HG03095 (cell line): ENCODE results near the gene PEX14.

ENCODE experiments used
- ATAC-seq: cut with Tn5 transposase; IDR thresholded peaks from one replicate; pipeline ENCODE4 v1.9.1; 2021; ENCODE audit warnings: moderate library complexity; ENCODE audit not compliant: unreplicated experiment

Gene PEX14

DNA sequence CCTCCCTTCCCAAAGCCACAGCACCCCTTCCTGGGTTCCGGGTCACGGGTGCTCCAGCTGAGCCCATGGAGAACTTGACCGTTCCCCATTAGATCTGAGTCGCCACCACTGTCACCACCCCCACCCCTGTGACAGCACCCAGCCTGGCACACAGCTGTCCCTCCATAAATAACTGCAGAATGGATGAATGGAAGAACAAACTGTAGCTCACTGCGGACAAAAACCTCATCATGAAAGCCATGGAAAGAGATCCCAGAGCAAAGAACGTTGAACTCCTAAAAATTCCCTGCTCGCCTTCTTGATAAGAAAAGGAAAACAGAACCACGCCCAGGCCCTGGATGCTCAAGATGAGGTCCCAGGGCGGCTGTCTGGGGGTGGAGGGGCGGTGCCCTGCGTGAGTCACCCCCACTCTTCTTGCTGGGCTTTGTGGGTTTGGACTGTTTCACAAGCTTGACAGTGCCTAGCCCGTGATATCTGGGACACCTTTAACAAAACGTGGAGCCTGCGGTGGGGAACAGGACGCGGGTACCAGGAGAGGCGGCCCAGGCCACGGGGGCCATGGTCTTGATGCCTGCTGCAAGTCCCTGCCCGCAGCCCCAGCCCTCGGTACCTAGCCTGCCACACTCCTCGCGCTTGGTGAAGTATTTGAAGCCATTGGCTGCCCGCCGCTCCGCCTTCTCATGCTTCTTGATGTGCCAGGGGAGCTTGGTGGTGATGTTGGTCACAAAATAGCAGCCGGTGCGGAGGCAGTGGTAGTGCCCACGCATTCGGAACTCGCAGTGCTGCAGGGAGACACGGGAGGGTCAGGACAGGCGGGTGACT is 169.8 kb downstream of the PEX14 start:
- ATAC-seq = no peak

DNA sequence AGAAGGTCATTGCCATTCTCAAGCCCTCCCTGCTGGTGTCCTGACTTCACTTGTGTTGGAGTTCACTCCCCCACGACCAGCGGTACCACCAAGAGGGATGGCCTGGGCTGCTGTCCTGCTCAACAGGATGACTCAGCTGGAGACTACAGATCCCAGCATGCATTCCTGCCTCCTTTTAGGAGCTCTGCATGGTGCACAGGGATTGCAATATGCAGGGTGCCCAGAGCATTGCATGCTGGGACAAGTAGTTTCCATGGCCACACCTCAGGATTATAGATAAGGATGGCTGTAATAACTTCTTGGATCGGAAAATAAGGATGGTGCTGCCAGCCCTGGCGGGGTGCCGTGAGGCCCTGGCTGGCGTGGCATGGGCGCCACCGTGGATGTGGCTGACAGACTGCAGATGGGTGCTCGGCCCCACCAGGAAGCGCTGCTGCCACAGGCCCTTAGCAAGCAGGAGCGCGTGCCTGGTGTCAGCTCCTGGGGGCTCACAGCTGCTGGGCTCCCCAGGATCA is 171.7 kb downstream of the PEX14 start:
- no peak for ATAC-seq

DNA sequence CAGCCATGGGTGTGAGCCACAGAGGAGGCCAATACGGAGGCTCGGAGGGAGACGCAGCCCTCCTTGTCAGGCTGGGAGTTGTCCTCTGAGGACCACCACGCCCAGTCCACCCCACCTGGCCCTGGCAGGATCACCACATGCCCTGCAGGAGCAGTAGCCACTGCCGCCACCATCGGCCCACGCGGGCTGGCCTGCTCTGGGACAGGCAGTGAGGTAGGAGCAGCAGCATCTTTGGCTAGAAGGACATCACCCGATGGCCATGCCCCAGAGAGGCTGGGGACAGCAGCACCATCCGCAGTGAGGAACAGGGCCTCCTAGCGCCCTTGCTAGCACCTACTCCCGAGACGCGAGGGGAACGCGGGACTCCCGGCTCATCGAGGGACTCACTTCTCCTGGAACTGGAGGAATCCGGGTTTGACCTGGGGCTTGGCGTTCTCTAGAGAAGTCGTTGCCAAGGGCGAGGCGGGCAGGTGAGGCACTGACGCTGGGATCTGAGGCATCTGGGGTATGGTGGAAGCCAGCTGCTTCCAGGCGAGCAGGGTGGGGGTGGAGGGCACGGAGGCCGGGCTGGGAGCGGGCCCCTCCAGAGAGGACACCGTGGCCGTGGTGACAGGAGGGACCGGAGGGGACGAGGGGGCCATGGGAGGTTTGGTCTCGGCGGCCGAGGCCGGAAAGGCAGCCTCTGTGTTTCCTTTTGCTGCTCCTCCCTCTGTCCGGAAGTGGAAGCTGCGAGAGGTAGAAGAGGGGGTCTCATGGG is 172.8 kb downstream of the PEX14 start:
- ATAC-seq = no peak

DNA sequence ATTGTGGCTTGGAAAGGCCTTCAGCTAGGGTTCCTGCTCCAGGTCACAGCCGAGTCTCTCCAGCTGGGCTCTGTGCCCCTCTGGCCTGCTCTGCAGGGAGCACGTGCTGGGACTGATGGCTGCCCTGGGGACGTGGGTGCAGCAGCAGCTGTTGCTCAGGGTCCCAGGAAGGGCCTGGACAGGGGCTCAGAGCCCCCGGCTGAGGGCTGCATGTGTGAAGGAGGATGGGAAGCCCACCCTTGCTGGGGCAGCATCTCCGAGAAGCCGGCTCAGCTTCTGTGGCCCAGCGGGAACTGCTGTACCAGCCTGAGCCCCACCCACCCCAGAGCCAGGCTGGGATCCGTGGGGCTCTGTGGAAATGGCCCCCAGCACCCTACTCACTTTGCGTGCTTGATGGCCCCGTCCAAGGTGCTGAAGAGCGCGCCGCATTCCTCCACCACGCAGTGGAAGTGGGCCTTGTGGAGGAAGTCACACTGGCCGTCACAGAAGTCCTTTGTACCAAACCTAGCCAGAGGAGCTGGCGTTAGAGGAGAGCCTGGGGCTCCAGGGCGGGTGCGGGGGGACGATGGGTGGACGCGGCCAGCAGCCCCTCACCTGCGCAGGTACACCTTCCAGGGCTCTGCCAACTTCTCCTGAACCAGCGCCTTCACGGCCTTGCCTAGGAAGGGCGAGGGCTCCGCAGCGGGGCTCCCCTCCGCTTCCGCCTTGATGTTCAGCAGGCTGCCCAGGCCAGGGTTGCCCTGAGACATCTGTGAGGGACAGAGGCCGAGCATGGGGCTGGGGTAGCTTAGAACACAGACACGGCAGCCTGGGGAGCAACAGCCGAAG is 174.2 kb downstream of the PEX14 start:
- no peak for ATAC-seq

DNA sequence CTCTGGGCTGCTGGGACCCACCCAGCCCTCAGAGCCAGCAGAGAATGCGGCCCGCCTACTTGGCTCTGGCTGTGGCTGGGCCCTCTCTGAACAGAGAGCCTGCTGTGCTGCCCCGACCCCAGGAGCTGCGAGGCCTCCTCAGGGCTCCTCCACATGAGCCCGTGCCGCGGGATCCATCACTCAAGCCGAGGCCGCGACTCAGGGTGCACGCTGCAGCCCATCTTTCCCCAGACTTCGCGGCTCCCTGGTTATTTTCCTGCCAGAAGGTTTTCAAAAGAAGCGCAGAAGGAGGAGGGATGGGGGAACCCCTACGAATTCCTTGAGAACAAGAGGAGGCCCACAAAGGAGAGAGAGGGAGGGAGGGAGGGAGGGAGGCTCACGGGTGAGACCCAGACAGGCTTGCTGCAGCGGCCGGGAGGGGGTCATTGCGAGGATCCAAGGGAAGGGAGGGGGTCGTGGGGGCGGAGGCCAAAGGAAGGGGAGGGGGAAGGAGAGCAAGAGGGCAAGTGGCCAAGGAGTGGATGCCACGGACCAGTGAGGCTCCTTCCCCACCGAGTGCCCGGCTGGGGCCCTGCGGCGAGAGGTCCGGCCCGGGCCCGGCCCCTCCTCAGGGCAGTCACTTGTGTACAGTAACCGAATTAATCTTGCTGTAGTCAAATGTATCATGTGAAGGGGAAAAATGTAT is 174.9 kb downstream of the PEX14 start:
- ATAC-seq = no peak

DNA sequence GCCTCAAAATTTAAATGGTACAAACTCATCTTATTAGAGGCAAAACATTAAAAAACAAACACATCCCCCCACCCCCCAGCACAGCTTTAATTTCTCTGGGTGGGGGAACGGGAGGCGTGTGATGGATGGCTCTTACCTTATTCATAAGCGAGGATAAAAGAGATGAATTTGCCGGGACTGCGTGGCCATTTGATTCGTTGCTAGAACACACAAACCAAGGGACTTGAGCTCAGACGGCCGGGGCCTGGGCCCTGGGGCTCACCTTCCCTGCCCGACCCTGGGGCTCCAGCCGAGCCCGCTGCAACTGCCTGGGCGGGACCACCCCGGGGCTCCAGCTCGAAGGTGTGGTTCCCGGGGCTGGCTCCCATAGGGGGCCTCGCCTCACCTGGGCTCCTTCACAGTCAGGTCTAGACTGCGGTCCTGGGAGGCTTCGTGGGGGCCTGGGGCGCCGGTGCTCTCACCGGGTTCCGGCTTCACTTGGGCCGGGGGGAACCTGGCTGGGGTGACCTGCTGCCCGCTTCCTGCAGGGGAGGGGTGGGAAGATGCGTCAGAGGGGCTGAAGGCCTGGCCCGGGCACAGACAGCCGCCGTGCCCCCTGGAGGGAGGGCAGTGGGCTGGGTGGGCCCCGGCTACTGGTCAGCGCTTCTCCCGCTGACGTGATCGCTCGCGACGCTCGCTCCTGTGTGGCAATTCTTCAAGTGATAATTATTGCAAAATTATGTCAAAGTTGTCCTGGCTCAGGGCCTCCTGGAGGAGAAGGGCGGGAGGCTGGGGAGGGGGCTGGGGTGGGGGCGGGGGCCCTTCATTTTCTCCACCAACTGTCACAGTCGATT is 176.0 kb downstream of the PEX14 start:
- no peak for ATAC-seq

DNA sequence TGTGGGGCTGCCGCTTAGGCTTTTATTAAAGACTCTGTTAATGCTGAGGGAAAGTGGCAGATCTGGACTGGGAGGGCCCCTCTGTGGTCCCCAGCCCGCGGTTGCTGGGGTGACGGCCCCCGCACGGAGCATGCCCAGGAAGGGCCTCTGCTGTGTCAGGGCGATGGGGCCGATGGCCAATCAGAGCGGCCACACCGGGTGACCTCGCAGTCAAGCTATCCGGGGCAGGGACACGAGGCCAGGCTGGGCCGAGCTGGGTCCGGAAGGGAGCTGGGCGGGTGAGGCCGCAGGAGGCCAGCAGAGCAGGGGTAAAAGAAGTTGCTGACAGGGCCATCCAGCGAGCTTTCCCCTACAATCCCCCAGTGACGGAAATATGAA is 176.6 kb downstream of the PEX14 start:
- ATAC-seq = no peak

DNA sequence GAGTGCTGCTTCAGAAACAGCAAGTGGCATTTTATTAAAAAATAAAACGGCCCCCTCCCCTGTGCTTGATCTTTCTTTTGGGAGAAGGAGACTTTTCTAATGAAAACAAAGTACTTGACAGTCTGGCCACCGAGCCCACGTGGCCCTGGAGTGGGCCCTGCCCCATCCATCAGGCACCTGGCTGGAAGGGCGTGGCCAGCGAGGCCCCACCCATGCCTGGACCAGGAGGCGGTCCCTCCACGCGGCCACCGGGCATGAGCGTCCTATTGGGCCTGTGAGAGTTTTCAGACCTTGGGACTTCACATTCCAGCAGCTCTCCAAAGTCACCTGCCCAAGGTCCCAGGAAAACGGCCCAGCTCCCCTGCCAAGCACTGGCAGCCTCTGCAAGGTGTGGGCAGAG is 177.0 kb downstream of the PEX14 start:
- ATAC-seq = no peak

DNA sequence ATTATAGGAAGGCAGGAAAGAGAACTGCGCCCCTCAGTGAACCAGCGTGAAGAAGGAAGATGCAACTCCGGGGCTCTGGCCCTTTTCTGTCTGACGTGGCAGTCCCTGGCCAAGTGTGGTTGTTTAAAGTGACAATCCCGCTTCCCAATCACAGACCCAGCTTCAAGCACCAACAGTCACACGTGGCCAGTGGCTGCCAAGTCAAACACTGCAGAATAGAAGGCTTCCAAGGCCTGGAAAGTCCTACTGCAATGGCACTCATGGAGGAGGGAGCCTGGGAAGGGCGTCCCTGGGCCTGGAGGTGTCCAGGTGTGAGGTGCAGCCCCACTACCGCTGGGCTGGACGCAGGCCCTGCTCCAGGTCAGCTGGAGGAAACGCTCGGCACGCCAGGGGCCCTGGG is 177.9 kb downstream of the PEX14 start:
- no peak for ATAC-seq

DNA sequence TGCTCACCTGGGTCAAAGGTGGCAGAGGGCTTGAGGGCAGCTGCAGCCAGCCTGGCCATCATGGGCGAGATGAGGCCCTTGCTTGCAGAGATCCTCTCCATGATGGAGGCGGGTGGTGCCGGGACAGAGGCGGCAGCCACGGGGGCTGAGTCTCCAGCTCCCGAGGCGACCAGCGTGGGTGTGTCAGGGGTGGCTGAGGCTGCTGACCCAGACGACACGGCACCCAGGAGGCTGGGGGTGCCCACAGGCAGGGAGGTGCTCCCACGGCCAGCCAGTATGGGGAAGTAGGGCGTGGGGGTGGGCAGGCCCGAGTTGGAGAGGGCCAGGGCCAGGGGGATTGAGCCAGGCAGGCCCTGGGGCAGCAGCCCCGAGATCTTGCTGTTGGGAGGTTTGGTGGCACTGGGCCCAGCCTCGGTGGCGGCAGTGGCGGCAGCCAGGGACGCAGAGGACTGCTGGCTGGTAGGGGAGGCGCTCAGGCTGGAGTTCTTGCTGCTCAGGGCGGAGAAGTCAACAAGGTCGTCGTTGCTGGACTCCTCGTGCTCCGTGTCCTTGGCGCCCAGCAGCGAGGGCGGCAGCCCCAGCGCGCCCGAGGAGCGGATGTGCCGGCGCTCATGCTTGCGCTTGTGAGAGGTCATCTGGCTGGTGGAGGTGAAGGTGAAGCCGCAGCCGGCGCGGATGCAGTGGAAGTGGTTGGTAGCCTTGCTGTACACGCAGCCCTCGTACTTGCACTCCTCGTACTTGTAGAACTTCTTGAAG is 178.8 kb downstream of the PEX14 start:
- ATAC-seq = no peak

DNA sequence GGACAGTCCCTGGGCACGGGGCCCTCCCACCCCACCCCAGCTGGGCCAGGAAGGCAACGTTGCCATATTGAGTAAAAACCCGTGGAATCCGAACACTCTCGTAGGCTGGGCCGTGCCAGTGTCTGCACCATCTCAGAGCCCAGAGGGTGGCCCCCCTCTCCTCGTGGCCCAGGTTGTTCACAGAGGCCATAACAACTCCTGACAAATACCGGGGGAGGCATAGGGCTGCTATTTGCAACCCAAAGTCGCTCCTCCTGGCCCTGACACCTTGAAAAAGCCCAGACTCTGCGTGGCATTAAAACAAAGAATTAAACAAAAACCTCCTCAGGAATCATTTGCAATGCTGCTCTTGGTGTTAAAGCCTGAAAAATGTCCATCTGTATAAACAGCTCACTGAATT is 180.3 kb downstream of the PEX14 start:
- no peak for ATAC-seq

DNA sequence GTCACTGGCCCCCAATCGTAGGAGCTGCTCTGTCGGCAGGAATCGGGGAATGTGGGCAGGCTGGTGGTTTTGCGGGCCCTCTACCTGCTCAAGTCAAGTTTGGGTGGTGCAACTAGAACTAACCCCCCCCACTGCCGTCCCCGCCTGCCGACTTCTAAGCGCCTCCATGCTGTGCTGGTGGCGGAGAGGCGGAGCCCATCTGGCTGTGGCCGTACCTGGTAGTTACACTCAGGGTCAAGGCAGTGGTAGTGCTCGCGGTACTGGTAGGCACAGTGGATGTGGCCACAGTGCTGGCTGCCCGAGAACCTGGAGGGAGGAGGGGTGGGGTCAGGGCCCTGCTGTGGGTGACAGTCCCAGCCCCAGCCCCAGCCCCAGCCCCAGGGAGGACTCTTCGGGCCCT is 181.7 kb downstream of the PEX14 start:
- ATAC-seq = no peak

DNA sequence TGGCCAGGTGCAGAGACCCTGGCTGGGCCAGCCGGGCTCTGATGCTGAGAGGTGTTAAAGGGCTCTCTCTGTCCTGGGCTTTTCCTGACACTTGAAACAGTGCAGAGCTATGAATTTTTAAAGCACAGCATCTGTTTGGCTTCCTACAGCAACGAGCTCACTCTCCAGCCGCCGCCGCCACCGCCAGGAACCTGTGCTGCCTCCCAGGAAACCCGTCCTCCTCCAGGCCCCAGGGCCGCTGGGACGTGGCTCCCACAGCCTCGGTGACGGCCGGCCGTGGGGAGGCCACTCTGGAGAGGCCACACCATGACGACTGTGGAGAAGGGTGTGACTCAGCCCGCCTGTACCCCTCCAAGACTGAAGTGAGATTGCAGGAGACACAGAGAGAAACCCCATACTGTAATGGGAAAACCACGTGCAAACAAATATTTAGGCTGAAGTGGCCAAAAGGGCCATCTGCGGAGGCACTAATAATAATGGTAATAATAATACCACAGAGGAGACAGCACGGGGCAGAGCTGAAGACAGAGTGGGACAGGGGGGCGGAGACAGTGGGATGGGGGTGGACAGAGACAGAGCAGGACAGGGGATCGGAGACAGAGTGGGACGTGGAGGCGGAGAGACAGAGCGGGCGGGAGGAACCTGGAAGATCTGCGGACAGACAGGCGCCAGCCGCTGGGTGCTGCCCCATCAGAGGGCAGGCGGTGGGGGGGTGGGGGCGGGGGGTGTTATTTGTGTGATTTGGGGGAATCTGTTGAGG is 182.5 kb downstream of the PEX14 start:
- ATAC-seq = no peak

DNA sequence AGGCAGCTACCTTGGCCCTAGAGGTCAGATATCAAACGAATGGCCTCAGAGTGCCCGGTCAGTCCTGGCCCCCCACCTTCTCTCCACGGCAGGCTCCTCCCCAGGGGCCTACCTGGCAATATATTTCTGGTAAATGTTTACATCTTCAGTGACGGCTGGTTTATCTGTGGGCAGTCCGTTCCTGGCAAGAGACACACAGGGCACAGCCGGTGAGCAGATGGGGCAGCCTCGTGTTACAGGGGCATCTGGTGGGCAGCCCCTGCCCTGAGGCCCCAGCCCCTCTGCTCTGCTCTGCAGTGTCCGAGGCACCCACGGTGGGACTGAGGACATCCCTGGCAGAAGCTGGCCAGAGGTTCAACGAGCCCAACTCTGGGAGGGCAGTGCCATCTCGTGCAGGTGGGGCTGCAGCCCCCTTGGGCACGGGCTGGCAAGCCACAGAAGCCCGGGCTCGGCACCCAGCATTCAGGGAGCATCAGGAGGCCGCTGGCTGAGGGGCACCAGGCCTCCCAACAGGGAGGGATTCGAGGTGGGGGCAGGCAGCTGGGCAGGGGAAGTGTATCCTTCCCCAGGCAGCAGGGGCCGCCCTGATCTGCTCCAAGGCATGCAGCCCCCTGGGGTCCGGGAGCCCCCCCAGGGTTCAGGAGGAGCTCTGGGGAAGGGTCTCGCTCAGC is 183.8 kb downstream of the PEX14 start:
- no peak for ATAC-seq

DNA sequence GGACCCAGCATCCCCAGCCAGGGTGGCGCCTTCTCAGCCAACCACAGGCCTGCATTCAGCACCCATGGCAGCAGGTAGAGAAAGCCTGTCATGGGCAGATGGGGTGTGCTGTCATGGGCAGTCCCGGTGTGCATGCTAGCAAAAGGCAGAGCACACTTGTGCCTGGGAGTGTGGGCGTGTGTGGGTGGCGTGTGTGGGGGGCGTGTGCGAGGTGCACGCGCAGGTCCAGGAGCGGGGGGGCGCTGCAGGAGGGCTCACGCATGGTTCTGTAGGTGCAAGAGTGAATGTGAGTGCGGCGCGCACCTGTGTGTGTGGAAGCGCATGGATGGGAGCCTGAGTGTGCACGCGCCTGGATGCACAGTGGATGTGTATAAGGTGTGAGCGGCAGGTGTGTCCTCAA is 184.5 kb downstream of the PEX14 start:
- no peak for ATAC-seq

DNA sequence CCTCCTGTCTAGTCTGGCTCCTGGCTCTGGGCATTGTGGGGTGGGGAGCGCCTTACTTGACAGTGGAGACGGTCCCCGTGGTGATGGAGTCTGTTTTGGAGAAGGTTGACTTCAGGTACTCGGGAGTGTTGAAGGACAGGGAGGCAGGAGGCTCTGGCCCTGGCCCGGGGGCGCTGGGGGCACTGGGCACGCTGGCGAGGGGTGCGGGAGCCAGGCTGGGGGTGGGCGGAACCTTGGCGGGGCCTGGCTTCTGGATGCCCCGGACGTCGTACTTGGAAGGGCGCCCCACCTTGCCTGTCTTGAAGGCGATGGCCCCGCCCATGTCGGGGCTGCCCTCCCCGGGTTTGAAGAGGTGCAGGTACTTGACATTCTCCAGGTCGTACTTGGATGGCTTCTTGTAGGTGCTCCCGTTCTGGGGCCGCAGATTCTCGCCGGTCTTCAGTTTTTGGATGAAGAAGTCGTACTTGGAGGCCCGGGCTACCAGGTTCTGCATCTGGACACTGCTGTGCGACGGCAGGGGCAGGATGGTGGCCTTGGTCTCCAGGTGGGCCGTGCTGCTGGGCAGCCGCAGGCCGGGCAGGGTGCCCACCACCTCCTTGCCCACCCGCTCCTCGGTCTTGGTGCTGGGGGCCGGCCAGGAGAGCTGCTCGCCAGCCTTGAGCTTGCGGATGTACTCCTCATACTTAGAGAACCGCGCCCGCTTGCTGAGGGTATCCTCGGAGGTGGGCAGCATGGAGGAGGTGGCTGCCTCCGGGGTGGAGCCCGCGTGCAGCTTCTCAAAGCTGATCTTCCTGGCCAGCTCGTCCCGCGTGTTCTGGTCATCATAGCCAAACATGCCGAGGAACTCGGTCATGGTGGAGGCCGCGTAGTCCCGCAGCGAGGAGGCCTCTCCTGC is 185.1 kb downstream of the PEX14 start:
- ATAC-seq = no peak

DNA sequence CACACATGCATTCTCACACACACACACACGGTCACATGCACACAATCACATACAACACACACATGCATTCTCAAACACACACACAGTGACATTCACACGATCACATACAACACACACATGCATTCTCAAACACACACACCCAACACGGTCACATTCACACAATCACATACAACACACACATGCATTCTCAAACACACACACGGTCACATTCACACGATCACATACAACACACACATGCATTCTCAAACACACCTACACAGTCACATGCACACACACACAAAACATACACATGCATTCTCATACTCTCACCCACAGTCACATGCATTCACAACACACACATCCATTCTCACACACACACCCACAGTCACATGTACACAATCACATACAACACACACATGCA is 186.7 kb downstream of the PEX14 start:
- no peak for ATAC-seq
